ENCODE data around the gene INPP5D.
"Not testable (repeated sequence)": the region's sequence is repeated elsewhere in the genome, so short reads cannot be mapped to it uniquely, and the experiment has no call there.

The INPP5D gene

DNA sequence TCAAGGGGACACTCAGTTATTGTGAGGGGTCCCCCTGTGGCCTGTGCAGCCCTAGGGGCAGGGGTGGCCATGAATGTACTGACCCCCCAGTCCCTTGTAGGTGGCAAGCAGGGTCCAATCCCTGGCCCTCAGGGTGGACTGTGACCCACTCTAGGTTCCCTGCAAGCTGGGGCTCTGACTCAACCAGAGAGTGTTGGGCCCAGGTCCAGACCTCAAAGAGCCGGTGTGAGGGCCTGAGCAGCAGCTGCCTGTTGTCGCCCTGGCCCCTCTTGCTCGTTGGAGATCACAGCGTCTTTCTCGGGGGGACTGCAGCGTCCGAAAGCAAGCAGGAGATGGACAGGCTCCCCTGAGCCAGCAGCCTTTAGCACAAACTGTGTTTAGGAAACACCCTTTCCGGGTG is 124.5 kb downstream of the INPP5D start:
- DNase-seq, result no peak

DNA sequence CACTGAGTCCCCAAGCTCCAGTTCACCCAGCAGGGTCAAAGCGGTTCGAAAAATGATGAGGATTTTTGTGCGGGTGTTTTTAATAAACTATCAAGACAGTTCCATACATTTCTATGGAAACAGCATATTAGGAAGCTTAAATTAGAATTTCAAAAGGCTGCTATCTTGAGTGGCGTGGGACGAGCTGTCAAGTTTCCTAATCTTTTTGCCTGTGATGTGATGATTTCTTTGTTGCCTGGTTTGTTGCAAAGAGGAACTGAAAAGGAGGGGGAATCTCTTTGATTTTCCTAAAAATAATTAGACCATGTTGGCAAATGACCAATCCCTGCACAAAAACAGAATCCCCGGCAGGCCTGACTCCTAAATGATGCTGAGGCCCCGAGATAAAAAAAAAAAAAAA is 125.2 kb downstream of the INPP5D start:
- DNase-seq, result no peak

DNA sequence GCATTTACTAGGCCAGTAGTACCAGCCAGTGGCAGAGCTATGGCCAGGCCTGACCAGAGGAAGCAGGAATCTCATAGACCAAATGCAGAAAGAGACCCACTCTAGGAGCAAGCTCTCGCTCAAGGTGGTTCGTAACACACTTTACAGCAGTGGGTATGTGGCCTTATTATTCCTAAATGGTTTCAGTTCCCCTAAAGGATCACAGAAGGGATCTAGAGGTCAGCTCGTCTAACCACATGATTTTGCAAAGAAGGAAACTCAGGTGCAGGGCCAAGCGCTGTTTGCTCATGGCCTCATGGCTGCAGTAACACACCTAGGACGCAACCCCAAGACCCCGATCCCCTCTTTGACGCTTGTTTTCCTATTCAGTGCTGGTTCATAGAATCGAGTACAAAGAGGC is 125.8 kb downstream of the INPP5D start:
- no peak for DNase-seq

DNA sequence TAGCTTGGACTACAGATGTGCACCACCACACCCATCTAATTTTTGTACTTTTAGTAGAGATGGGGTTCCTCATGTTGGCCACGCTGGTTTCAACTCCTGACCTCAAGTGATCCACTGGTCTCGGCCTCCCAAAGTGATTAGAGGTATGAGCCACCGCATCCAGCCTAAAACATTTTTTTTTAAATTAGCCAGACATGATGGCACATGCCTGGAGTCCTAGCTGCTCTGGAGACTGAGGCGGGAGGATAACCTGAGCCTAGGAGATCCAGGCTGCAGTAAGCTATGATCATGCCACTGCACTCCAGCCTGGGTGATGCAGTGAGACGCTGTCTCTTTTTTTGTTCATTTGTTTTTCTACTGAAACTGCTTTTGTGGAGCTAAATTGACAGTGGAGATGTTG is 126.7 kb downstream of the INPP5D start:
- DNase-seq, result no peak

DNA sequence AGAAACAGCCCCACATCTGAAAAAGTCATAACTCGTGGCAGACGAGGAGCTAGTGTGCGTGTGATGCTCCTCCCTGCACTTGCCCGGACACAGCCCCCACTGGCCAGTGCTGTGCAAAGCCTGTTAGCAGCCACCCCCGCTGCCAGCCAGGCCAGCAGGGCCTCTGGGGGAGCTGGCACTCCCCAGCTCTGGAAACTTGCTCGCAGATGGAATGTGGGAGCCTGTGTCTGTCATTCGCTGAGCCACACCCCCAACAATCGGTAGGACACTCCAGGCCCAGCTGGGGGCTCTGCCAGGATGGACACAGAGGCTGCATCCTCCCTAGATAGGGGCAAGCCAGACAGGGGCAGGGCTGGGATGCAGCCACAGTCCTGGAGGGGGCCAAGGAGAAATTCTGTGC is 128.9 kb downstream of the INPP5D start:
- DNase-seq, result no peak

DNA sequence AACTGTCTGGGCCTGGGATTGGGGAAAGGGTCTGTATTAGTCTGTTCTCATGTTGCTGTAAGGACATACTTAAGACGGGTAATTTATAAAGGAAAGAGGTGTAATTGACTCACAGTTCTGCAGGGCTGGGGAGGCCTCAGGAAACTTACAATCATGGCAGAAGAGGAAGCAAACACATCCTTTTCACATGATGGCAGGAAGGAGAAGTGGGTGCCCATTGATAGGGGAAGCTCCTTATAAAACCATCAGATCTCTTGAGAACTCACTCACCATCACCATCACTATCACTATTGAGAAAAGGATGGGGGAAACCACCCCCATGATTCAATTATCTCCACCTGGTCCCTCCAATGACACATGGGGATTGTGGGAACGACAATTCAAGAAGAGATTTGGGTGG is 130.9 kb downstream of the INPP5D start:
- DNase-seq, result not testable (repeated sequence)

DNA sequence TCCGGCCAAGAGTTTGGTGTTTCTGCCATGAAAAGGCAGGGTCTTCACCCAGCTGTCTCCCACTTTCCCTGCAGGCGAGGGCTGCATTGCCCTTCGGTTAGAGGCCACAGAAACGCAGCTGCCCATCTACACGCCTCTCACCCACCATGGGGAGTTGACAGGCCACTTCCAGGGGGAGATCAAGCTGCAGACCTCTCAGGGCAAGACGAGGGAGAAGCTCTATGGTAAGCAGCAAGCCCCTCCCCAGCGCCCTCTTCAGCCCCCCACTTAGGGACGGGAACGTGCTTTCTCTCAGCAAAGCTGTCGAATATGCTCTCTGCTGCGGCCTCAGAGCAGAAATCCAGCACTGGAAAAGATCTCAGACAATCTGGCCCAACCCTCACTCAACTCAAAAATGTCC is 133.6 kb downstream of the INPP5D start:
- no peak for DNase-seq

DNA sequence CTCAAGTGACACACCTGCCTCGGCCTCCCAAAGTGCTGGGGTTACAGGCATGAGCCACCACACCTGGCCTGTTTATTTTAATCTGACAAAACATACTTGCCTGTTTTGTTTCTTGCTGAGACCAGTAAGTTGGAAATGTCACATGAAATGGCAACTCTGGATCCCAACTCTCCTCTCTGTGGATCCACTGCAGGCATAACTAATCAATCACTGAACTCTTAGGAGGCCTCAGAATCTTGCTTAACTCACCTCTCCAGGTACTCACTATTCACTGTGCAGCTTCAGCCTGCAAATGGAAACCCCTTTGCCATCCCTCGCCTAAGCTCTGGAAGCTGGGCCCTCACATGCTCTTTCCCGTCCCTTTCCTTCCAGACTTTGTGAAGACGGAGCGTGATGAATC is 134.9 kb downstream of the INPP5D start:
- DNase-seq, result no peak

DNA sequence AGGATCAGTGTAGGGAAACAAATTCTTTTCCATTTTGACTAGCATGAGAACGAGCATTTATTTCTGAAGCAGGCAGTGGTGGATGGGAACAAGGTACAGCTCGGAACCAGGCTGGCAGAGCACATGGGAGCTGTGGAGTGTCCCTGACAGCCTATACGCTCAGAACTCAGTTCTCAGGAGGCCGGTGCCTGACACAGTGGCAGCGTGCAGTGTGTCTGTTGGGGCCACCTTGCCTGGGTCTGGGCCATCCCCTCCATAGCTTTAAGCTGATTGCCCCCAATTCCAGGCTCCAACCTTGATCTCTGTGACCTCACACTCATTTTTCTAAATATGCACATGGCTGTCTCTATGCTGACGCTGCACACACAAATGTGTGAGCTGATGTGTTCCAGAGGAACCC is 136.9 kb downstream of the INPP5D start:
- no peak for DNase-seq

DNA sequence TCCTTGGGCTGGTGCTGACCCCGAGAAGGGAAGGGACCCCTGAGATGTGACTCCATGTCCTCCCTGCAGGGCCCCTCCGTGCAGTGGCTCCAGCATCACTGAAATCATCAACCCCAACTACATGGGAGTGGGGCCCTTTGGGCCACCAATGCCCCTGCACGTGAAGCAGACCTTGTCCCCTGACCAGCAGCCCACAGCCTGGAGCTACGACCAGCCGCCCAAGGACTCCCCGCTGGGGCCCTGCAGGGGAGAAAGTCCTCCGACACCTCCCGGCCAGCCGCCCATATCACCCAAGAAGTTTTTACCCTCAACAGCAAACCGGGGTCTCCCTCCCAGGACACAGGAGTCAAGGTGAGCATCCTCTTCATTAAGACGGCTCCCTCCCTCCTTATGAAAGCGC is 137.9 kb downstream of the INPP5D start:
- DNase-seq, result no peak

DNA sequence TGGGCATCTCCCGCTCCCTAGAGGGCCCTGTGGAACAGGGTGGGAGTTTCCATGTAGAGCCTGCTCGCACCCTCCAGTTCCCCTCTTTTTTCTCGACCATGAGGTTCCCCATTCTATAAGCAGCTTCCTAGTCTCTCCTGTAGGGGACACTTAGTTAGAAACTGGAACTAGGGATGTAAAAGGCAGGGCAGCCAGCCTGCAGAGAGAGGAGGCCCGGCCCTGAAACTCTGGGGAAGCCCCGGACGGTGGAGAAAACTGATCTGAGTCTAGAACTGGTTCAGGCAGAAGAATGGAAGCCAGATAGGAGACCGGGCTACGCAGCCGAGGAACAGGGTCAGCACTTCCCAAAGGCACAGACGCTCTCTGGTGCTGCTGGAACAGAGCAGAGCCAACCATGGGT is 139.7 kb downstream of the INPP5D start:
- DNase-seq, result no peak

DNA sequence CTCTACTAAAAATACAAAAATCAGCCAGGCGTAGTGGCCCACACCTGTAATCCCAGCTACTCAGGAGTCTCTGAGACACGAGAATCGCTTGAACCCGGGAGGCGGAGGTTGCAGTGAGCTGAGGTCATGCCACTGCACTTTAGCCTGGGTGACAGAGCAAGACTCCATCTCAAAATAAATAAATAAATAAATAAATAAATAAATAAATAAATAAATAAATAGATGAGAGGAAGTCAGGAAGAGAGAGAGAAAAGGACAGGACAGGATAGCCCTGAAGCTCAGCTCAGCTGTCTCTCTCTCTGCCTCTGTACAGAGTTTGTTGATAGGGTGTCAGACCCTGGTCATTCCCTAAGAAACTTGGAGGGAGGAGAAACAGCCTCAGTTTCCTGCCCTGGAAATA is 140.6 kb downstream of the INPP5D start:
- not testable (repeated sequence) for DNase-seq

DNA sequence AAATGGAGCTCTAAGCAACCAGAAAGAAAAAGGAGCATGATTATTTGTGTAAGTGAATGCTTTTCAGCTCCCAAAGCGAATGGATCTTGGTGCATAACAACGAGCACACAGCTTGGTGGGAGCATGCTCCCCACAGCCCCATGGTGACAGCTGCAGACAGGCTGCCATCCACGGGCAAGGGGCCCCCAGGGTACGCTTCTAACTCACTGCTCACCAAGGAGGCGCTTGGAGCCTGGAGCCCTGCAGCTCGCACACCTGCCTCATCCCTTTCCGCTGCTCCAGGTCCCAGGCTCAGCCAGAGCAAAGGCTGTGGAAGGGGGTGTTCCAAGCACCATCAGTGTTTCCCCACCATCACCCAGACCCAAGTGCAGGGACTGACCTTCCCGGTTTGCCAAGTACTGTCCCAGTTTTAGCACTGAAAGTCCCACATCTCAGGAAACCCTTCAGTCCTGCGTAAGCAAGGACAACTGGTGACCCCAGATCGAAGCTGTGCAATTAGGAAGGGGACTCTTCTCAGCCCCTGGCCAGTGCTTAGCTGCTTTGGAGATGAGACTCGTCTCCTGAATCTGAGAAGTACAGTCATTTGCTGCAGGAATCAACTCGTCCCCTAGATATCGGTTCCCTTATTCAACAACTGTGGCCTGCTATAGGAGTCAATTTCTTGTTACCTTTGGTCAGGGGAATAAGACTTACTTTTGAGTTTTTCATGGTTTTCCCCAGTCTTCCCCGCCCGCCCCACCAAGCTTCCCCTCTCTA is 141.3 kb downstream of the INPP5D start:
- no peak for DNase-seq

DNA sequence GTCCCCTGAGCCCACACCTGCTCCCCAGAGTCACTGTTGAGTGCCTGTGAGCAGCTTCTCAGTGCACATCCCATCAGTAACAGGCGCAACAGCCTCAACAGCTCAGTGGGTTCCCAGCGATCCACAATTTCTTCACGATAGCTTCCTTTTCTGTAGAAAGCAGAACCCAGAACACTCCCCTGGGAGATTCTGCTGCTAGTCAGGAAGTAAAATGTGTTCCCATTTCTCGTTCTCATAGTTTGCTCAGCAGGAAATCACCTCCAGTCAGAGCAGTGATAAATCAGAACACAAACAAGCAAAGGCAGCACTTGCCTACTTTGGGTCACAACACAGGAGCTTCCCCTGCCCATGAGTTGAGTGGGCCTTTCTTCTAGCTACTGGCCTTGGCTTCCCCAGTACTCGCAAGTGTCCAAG is 142.4 kb downstream of the INPP5D start:
- DNase-seq, result no peak

DNA sequence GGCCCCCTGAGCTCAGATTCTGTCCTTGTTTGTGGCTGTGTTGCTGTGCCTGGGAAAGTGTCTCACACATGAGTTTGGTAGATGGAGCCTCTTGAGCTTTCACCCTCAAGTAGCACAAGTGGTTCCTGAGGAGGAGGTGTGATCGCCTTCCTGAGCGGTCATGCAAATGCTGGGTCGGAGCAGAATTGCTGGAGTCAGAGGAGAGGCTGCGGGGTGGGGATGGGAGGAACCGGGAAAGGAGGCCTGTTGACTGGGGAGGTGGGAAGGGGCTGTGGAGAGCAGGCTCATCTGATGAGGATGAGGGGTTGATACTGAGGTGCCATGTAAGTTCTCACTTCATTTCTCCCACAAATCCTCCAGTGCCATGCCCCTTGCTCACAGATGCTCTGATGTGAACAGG is 142.9 kb downstream of the INPP5D start:
- DNase-seq, result no peak

DNA sequence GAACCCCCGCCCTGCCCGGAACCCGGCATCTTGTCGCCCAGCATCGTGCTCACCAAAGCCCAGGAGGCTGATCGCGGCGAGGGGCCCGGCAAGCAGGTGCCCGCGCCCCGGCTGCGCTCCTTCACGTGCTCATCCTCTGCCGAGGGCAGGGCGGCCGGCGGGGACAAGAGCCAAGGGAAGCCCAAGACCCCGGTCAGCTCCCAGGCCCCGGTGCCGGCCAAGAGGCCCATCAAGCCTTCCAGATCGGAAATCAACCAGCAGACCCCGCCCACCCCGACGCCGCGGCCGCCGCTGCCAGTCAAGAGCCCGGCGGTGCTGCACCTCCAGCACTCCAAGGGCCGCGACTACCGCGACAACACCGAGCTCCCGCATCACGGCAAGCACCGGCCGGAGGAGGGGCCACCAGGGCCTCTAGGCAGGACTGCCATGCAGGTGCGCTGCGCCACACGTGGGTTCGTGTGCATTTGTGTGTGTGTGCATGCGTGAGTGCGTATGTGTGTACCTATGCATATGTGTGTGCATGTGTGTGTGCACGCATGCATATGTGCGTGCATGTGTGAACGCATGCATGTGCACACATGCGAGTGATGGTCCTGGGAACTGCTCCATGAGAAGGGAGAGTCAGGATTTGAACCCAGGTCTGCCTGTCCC is 144.3 kb downstream of the INPP5D start:
- DNase-seq, result no peak

DNA sequence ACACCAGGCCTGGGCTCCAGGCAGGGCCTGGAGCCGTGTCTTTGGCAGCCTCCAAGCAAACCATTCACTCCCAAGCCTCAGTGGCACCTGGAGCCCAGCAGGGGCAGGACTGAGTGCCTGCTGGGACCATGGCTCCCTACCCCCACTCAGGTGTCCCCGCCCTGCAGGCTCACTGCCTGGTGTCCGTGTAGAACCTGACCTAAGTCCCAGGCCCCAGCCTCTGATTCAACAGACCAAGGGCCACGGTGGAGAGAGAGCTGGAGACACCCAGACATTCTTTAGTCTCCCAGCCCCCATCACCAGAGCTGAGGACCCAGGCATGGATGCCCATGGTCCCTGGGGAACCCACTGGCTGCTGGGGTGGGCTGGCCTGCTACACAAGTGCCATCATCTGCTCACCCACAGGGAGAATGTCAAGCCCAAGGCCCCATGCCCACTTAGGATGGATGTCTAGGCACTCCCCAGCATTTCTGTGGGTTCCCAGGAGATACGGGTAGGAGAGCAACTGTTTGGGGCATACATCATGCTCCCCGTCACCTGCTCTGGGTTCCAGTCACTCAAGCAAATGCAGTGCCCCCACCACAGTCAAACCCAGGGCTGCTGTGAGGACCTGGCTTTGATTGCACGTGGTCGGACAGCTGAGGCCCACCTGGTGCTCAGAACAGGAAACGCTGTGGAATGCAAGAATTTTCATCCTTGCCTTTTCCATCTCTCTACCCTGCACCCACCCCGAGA is 148.4 kb downstream of the INPP5D start:
- no peak for DNase-seq

DNA sequence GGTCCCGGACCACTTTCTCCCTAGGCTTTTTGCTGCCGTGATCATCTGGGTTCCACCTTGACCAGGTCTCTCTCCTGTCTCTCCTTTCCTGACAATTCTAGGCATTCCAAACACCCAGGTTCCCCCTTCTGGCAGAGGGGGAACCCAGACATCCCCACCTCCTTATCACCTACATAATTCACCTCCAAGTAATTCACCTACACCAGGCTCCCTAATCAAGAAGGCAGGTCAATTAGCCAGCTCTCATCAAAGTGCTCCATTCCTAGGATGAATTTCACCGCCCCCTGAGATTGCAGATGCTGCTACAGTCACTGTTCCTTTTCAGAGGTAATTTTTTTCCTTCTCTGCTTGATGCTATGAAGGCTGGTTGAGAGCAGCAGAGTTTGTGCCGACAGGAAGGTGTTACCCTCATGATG is 149.0 kb downstream of the INPP5D start:
- DNase-seq, result no peak

DNA sequence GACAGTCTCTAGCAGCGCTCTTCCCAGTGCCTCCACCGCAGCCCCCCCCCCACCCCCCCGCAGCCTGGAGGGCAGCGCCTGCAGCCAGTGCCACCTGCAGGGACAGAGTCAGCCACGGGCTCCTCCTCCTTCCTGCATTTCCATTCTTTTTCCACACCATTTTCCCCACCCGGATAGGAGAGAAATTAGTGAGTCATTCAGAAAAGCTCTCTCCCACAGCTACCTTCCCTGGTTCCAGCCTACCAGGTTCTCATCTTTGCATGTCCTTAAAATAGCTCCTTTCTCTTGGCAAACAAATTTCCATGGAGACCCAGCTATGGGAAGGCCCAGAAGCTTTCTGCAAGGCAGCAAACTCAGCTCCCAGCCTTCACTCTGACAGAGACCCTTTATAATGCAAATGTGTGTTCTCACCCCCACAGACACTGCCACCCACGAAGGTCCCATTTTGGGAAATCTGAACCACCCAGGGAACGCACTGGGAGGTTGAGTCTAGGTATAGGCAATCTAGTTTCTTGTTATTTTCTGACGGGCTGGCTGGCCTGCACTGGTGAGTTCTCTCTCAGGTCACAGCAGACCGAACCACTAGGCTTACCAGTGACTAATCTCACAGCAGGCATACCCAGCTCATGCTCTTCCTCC is 149.5 kb downstream of the INPP5D start:
- DNase-seq, result no peak

DNA sequence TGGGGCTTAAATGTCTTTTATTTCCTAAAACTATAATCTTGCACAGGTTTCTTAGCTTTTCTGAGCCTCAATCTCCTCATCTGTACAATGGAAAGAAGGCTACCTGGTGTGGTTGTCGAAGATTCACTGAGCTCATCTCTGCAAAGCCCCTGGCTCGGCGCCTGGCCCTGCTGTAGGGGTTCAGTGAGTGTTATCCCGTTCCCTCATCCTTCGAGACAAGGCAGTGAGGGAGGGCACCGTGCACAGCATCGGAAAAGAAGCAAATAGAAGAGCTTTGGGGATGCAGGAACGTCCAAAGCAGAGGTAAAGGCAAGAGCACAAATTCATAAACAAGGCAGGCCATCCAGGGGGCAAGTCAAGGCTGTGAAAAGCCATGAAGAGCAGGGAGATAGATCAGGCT is 150.1 kb downstream of the INPP5D start:
- no peak for DNase-seq

DNA sequence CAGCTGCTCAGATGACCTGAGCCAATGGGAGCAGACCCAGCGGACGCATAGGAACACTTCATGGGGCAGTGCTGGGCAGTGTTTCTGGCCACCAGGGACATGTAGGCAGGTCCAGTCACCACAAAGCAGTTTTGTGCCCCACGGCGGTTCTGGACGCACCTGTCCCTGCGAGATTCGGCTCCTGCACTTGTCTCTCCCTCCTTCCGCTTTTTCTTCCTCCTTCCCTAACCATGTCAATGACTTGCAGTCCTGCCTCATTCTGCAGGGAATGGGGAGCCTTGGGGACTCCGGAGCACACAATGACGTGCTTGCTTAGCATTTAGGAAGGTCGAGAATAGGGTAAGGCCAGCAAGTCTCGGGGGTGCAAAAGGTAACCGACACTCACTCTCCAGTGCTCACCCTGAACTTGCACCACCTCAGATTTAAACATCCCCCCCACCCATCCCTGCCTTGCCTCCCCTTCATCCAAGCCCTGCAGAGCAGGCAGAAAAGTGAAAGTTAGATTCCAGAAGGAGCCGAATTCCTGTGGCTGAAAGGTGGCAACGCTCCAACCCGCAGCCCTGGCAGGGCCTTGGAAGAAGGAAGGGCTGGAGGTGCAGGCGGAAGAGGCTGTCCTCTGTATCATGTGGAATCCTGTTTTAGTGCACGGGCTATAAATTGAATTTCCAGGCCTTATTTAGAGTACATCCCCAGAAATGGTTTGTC is 150.9 kb downstream of the INPP5D start:
- DNase-seq, result no peak

DNA sequence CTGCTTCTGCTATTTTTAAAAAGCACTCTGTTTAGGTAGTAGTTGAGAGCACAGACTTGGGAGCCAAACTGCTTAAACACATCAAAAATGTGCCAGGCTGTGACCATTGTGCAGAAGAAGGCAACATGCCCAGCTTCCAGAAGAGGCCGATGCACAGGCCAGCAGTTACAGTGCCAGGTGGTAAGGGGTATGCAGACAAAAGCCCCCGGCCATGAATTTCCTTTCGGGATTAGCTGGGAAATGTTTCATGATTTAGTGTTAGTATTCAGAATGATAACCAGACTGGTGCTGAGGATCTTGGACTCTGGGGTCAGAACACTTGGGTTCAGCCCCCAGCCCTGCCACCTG is 151.4 kb downstream of the INPP5D start:
- DNase-seq, result no peak

DNA sequence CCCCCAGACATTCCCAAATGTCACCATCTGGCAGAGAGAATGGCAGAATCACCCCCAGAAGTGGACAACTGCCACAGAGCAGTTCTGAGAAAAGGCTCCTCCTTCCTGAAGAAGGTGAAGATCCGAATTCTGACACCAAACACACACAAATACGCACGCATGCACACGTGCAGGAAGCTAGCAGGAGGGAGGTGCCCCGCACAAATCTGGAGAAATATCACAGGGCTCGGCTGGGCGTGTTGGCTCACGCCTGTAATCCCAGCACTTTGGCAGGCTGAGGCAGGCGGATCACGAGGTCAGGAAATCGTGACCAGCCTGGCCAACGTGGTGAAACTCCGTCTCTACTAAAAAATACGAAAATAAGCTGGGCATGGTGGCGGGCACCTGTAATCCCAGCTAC is 152.9 kb downstream of the INPP5D start:
- no peak for DNase-seq
